OCI-LY3 (cell line): ENCODE measurements around the gene MBOAT1.

ENCODE experiments used
- EZH2phosphoT487 ChIP-seq: fragments of 200-600 bp; shearing (Covaris generic); IDR thresholded peaks from 2 replicates; pipeline ENCODE4 v1.6.1; 2018; ENCODE audit warnings: antibody characterized with exemption, mixed run types, low read depth
- TF ChIP-seq, protein P1 (sequence below): fragments of 200-600, 300-600 bp; sonication (generic); IDR thresholded peaks from 2 replicates; pipeline ENCODE4 v1.5.1; 2014; ENCODE audit warnings: antibody characterized with exemption, low read length, low read depth

DNA sequence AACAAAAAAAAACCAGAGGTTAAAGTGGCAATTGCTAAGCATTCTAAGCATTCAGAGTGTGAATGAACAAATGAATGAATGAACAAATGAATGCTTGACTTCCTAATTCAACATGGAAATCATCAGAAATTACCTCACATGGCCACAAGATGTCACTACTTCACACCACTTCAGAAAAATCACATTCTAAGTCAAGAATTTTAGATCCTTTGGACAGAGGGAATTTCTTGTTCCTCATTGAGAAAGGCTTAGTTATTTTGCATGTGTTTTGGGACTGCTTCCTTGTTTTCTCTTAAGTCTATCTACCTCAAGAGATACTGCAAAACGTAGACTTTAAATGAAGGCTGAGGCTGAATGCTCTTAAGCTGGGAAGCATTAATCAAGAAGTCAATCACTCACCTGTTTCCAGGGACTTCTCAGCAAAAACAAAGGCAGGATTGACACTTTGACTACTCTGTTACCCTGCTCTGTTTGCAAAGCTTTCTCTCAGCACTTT, 120.2 kb downstream of the MBOAT1 start:
- no peak for TF ChIP-seq EZH2phosphoT487
- TF ChIP-seq, protein P1, sequence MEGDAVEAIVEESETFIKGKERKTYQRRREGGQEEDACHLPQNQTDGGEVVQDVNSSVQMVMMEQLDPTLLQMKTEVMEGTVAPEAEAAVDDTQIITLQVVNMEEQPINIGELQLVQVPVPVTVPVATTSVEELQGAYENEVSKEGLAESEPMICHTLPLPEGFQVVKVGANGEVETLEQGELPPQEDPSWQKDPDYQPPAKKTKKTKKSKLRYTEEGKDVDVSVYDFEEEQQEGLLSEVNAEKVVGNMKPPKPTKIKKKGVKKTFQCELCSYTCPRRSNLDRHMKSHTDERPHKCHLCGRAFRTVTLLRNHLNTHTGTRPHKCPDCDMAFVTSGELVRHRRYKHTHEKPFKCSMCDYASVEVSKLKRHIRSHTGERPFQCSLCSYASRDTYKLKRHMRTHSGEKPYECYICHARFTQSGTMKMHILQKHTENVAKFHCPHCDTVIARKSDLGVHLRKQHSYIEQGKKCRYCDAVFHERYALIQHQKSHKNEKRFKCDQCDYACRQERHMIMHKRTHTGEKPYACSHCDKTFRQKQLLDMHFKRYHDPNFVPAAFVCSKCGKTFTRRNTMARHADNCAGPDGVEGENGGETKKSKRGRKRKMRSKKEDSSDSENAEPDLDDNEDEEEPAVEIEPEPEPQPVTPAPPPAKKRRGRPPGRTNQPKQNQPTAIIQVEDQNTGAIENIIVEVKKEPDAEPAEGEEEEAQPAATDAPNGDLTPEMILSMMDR, result peak; percentile 63
